HG03066 (cell line): ENCODE results near the gene RECK.

Experiments
- ATAC-seq: cut with Tn5 transposase; IDR thresholded peaks from one replicate; pipeline ENCODE4 v1.9.1; 2021; ENCODE audit warnings: low read depth; ENCODE audit not compliant: unreplicated experiment

RECK gene

GRCh38 chr9:36023260-36024048, 13.3 kb upstream of the RECK start:
- ATAC-seq, result no peak

DNA sequence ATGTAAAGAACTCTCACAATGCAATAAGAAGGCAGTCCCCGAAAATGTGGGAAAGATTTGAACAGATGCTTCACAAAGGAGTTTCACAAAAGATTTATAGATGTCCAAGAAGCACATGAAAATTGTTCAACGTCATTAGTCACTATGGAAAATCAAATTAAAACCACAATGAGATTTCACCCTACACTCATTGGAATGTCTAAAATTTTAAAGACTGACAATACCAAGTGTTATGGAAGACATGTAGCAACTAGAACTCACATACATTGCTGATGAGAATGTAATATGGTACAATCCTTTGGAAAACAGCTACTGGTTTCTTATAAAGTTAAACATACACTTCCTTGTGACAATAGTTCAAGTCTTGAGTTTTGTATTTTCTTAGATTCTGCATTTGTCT, 11.0 kb upstream of the RECK start:
- no peak for ATAC-seq

DNA sequence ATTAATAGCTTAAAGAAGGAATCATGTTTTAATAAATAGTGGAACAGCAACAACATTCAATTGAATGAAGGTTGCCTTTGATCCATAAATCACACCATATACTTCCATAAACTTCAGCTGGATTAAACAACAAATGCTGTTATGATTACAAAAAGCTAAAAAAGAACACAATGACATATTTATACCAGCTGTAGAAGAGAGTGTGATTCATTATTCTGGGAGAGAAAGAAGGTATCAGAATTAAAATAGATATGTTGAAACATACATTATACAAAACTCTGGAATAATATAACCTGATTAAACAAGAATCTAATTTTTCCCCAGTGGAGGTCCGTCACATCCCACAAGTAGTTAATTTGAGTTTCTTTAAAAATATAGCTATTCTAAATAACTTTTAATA, 7.5 kb upstream of the RECK start:
- ATAC-seq, result no peak

DNA sequence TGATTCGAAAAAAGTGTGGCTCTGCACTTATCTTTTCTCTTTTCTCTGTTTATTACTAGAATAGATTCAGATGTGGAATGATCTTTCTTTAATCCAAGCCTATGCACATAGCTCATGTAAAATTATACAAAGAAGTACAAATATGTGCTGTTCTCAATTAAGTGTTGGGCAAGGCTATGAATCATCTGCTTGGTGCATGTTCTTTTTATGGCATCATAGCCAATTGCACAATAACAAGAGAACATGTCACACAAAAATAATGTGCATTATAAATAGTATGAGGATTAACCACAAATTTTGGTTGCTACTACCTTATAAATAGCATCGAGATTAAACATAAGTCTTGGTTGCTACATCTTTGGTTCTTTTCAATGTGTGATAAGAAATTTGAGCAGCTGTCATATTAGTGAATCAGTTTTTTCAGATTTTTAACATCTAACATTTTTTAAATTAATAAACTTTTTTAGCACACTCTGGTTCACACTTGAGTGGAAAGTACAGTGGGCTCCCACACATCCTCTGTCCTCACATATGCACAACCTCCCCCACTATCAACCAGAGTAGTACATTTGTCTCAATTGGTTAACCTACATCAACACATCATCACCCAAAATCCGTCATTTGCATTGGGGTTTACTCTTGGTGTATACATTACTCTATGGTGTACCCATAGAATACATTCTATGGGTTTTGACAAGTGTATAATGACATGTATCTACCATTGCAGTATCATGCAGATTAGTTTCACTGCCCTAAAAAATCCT, 6.8 kb upstream of the RECK start:
- no peak for ATAC-seq

GRCh38 chr9:36030871-36031270, 5.8 kb upstream of the RECK start:
- no peak for ATAC-seq

DNA sequence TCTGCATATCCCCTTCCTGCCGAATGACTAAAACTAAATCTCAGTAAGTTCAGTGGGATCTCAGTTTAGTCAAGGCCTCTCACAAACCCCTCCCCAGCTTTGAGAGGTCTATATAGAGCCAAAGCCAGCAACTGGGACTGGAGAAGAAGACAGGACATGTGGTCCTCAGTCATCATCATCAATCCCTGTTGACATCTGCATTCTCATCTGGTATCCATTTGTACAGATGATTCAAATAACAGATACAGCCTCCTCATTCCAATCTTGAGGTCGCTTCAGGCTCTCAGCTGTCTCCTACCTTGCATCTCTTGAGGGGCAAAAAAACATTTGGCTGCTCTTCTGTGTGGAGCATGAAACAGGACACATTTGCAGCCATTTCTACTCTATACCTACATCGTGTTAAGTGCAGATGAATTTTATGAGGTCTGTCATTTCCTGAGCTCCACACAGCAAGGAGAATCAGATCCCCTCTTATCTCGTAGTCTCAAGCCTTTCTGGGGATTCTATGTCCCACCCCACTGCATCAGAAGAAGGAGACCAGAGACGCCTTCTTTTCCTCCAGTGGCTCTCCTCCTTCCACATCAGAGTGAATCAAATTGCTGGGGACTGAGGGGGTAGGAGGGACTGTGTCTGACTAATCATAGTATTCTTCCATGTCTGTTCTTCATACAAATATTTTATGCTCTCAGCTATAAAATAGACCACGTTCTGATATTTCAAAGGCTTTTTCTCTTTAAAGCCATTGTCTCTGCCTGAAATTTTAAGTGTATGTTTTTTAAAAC, 4.7 kb upstream of the RECK start:
- ATAC-seq, result no peak

GRCh38 chr9:36033788-36034187, 2.9 kb upstream of the RECK start:
- ATAC-seq, result no peak

DNA sequence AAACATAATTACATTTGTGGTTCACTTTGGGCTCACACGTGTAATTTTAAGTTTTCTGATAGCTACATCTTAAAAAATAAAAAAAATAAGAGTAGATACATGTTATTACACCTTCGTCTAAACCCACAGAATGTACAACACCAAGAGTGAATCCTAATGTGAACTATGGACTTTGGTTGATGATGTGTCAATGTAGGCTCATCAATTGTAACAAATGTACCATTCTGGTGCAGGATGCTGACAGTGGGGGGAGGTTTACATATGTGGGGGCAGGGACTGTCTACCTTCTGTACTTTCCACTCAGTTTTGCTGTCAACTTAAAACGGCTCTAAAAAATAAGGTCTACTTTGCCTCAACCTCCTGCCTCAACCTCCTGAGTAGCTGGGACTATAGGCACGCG, 2.5 kb upstream of the RECK start:
- no peak for ATAC-seq

GRCh38 chr9:36035006-36035405, 1.7 kb upstream of the RECK start:
- no peak for ATAC-seq

DNA sequence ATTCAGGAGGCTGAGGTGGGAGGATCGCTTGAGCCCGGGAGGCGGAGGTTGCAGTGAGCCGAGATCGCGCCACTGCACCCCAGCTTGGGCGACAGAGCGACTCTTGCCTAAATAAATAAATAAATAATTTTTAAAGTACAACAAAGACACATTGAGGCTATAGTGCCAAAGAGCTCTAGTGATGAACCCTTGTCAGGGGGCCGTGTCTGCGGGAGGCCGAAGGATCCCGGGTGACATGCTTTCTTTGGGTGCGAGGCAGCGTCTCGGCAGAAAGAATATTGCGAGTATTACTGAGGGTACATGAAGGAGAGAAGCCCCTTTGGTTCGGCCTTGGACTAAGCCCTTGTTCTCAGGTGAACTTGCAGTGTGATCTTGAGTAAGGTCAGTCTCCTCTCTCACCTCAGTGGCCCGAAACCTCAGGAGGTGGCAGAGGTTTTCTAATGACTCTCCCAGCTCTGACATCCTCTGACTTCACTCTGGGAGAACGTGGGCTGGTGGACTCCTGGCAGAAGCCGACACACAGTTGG, 397 bp upstream of the RECK start:
- no peak for ATAC-seq

DNA sequence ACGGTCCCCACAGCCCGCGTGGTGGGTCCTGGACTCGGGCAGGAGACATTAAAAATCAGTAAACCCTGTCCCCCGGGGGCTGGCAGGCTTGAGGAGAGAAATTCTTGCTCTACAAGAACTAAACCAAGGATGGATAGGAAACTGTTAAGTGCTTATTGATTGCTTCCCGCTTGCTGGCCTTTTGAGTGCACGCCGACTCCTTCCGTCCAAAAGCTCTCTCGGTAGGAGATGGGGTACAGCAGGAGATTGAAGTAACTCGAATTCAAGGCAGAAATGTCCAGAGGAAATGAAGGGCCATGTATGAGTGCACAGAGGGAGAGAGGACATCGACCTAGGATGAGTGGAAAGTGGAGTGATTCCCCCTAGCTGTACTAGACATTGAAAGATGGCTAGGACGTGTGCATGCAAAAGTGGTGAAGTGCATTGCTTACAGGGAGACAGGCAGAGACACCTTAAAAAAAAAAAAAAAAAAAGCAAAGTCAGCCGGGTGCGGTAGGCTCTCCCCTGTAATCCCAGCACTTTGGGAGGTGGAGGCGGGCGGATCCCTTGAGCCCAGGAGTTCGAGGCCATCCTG, 923 bp downstream of the RECK start:
- no peak for ATAC-seq

DNA sequence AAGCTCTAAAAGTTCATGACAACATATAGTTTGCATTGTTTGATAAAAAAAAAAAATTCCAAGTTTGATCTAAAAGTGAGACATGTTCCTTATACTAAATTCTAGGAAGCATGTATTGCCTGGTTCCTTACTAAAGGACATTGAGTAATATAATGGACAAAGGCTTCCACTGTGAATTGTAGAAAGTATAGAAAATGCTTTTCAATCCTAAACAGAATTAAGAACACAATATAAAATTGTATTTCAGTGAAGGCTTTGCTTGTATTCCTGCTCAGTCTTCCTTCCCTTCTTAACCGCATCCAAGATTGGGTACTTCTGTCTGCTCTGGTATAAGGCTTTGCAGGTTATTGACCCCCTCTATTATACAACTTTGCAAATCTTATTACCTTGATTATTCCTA, 2.4 kb downstream of the RECK start:
- ATAC-seq, result no peak

DNA sequence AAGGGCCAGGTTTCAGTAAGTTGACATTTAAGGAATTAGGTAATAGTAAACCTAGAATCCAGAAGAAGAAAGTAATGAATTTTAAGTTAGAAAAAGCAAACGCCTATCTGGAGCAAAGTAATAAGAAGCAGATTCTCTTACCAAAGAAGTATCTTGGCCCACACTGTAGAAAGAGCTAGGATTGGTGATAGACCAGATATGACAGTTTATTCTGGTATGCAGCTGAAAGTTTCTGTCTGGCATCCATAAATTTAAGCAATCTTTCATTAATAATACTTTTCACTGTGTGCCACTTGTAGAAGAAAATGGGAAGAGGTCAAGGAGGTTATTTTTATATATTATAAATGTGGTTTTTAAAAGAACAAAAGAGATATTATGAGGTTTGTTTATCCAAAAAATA, 3.0 kb downstream of the RECK start:
- no peak for ATAC-seq

- ATAC-seq, result no peak
Observed at GRCh38 chr9:36040271-36040925, 3.7 kb downstream of the RECK start.

DNA sequence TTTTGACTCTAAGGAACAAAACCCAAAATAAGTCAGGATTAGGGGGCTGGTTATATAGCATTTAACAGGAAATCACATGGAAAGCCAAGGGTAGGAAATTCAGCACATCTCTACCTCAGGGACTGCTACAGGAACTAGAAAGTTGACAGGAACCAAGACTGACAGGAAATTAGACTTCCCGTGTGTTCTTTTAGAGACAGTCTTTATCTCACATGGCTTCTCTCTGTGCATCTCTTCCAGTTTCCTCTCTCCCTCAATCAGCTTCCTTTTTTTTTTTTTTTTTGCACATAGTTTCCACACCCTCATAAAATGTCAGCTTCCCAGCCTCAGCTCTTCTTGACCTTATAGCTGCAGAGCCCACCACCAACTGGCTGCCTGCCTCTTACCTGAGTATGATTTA, 4.8 kb downstream of the RECK start:
- ATAC-seq, result no peak

DNA sequence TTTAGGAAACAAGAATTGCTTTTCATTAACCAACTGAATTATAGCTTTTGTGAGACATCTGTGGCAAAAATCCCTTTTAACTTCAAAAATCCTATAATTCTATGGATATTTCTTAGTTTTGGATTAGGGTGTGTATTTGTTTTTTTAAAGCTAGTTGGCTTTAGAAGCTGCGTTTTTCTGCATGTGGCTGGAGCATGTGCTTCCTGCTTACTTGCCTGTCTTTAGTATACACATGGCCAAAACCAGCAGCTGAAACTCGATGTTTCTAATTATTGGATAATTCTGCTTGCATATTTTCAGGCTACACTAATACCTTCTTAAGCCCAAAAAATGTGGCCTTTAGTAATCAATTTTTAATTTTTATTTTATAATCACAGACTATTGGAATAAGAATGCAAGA, 8.9 kb downstream of the RECK start:
- no peak for ATAC-seq

DNA sequence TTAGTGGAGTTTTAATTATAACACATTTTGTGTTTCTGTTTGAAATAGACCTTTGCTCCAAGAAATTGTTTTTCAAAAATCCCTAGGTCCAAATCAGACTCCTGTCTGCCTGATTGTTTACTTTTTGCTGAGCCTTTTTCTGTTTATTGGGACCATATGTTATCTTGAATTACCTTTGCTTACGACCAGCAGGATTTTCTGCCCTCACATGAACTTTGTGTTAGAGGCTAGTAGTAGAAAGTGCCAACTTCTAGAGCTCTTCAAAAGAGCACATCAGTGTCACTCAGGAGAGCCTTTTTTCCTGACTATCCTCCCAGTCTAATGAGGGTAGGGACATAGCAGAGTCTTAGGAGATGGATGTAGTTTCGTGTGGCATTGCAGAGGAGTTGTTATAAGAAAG, 10.2 kb downstream of the RECK start:
- no peak for ATAC-seq

DNA sequence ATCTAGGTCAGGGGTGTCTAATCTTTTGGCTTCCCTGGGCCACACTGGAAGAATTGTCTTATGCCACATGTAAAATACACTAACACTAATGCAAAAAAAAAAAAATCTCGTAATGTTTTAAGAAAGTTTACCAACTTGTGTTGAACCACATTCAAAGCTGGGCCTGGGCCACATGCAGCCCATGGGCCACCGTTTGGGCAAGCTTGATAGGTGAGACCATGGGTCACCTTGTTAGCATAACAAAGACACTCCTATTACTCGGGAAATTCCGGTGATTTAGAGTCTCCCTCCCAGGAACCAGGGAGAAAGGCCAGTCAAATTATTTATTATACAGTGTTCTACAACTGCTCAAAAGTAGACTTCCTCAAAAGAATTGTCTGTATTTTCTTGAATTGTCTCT, 12.7 kb downstream of the RECK start:
- ATAC-seq, result no peak

- no peak for ATAC-seq
Observed at GRCh38 chr9:36050476-36050875, 13.8 kb downstream of the RECK start.

GRCh38 chr9:36051317-36051716, 14.6 kb downstream of the RECK start:
- ATAC-seq, result no peak
